SK-N-SH (cell line): Measurements from ENCODE around the gene GCA. TPM values are rescaled to one million over a fixed set of nuclear protein-coding genes. Genes with fewer than 3 reads are reported as not detected.

ENCODE experiments used
- CTCF ChIA-PET: fragments of 300-600, 350-600 bp; formaldehyde crosslinking; extraction: SDS; loops from one replicate; lab custom pipeline; 2021; lab: Yijun Ruan, JAX
- POLR2A ChIA-PET: fragments of 350-600 bp; sonication (Branson Sonifier 250); formaldehyde crosslinking; extraction: SDS; loops from one replicate; lab custom pipeline; 2020; ENCODE audit warnings: antibody characterized with exemption, inconsistent platforms; lab: Yijun Ruan, JAX
- DNase-seq: peaks from one replicate; pipeline ENCODE4 v3.0.0; 2012
- H2AFZ ChIP-seq: fragments of 200-600 bp; sonication (generic); 2 replicates; pipeline ENCODE4 v1.8.1; 2016; ENCODE audit warnings: antibody characterized with exemption, mild to moderate bottlenecking, low read depth
- H3F3A ChIP-seq: fragments of 200-600 bp; sonication (generic); replicated peaks from 2 replicates; pipeline ENCODE3; 2016; ENCODE audit warnings: antibody characterized with exemption, mild to moderate bottlenecking; ENCODE audit not compliant: insufficient read depth
- H3K27ac ChIP-seq, 2 experiments: fragments of 200-500 bp in 1 of 2; fragments of 200-600 bp in 1 of 2; sonication (Bioruptor generic) in 1 of 2; sonication (generic), shearing (Covaris generic) in 1 of 2; 2 replicates each; pipeline versions ENCODE4 v1.5.1 to v1.6.1; 2014 to 2016; ENCODE audit warnings: low read depth in 2 of 2, inconsistent platforms in 1 of 2, low read length in 1 of 2, mild to moderate bottlenecking in 1 of 2, mixed read lengths in 1 of 2
- H3K27me3 ChIP-seq: fragments of 200-600 bp; sonication (generic), shearing (Covaris generic); 2 replicates; pipeline ENCODE4 v1.6.1; 2016; ENCODE audit warnings: mixed run types; ENCODE audit not compliant: insufficient read depth
- H3K36me3 ChIP-seq, 2 experiments: fragments of 200-500 bp in 1 of 2; fragments of 200-600 bp in 1 of 2; sonication (Bioruptor generic) in 1 of 2; sonication (generic) in 1 of 2; replicated peaks in 1 of 2; 2 replicates each; pipeline versions ENCODE3 to v1.5.1; 2014 to 2016; ENCODE audit warnings: low read length in 1 of 2, mild to moderate bottlenecking in 1 of 2; ENCODE audit not compliant: insufficient read depth in 2 of 2, control insufficient read depth in 1 of 2
- H3K4me1 ChIP-seq, 2 experiments: fragments of 200-500 bp in 1 of 2; fragments of 200-600 bp in 1 of 2; sonication (Bioruptor generic) in 1 of 2; sonication (generic), shearing (Covaris generic) in 1 of 2; 2 replicates each; pipeline versions ENCODE4 v1.5.1 to v1.6.1; 2014 to 2016; ENCODE audit warnings: low read depth in 1 of 2, low read length in 1 of 2, mixed run types in 1 of 2; ENCODE audit not compliant: insufficient read depth in 2 of 2, control insufficient read depth in 1 of 2
- H3K4me2 ChIP-seq: fragments of 200-600 bp; sonication (generic), shearing (Covaris generic); 2 replicates; pipeline ENCODE4 v1.6.1; 2017; ENCODE audit warnings: mixed run types
- H3K4me3 ChIP-seq, 2 experiments: fragments of 200-500 bp in 1 of 2; fragments of 200-600 bp in 1 of 2; sonication (Bioruptor generic) in 1 of 2; sonication (generic), shearing (Covaris generic) in 1 of 2; 2 replicates each; pipeline versions ENCODE4 v1.5.1 to v1.8.1; 2014 to 2016; ENCODE audit warnings: low read depth in 2 of 2, inconsistent platforms in 1 of 2, low read length in 1 of 2, mild to moderate bottlenecking in 1 of 2, mixed read lengths in 1 of 2, moderate library complexity in 1 of 2
- H3K79me2 ChIP-seq: fragments of 200-600 bp; sonication (generic); 2 replicates; pipeline ENCODE4 v1.8.1; 2017; ENCODE audit warnings: mild to moderate bottlenecking; ENCODE audit not compliant: insufficient read depth
- H3K9ac ChIP-seq: fragments of 200-600 bp; sonication (generic); 2 replicates; pipeline ENCODE4 v1.6.1; 2017; ENCODE audit warnings: mixed run types
- H3K9me2 ChIP-seq: fragments of 200-600 bp; sonication (generic); 2 replicates; pipeline ENCODE4 v1.6.1; 2017; ENCODE audit warnings: mixed run types
- H3K9me3 ChIP-seq: fragments of 200-600 bp; sonication (generic); 2 replicates; pipeline ENCODE4 v1.6.1; 2017; ENCODE audit warnings: mixed run types, mild to moderate bottlenecking, moderate library complexity
- H4K20me1 ChIP-seq: fragments of 200-600 bp; sonication (generic); 2 replicates; pipeline ENCODE4 v1.6.1; 2017; ENCODE audit warnings: mild to moderate bottlenecking, mixed run types; ENCODE audit not compliant: insufficient read depth
- CHD2 ChIP-seq: fragments of 150-350 bp; IDR thresholded peaks from 2 replicates; pipeline ENCODE4 v1.6.1; 2018; ENCODE audit warnings: low read length; ENCODE audit not compliant: partially characterized antibody
- CTCF ChIP-seq: fragments of 200-600 bp; sonication (generic); IDR thresholded peaks from 2 replicates; pipeline ENCODE4 v1.6.1; 2017; ENCODE audit warnings: antibody characterized with exemption, mild to moderate bottlenecking, moderate library complexity
- EZH2phosphoT487 ChIP-seq: fragments of 200-600 bp; sonication (generic); IDR thresholded peaks from 2 replicates; pipeline ENCODE4 v1.6.1; 2017; ENCODE audit warnings: low read depth, mixed run types, mild to moderate bottlenecking, antibody characterized with exemption, moderate library complexity, borderline replicate concordance
- FOSL2 ChIP-seq: IDR thresholded peaks from 2 replicates; pipeline ENCODE4 v1.4.0; 2012; ENCODE audit warnings: low read depth, mild to moderate bottlenecking, moderate library complexity, borderline replicate concordance
- FOXJ3 ChIP-seq: sonication (generic); formaldehyde crosslinking; IDR thresholded peaks from 2 replicates; pipeline ENCODE4 v1.5.1; 2020; ENCODE audit warnings: mild to moderate bottlenecking, missing genetic modification reagents
- JUND ChIP-seq: IDR thresholded peaks from 2 replicates; pipeline ENCODE4 v1.4.0; 2012
- MAX ChIP-seq: IDR thresholded peaks from 2 replicates; pipeline ENCODE4 v1.4.0; 2012; ENCODE audit warnings: low read depth
- MEF2A ChIP-seq: IDR thresholded peaks from 2 replicates; pipeline ENCODE4 v1.4.0; 2012; ENCODE audit warnings: low read depth, borderline replicate concordance
- MXI1 ChIP-seq: IDR thresholded peaks from 2 replicates; pipeline ENCODE4 v1.6.1; 2012; ENCODE audit warnings: mild to moderate bottlenecking, low read depth, low read length, improper control_type of control experiment
- PBX3 ChIP-seq: IDR thresholded peaks from 2 replicates; pipeline ENCODE4; 2012
- POLR2AphosphoS5 ChIP-seq: IDR thresholded peaks from 2 replicates; pipeline ENCODE4 v1.6.1; 2012; ENCODE audit warnings: low read depth, low read length
- RCOR1 ChIP-seq: fragments of 150-350 bp; IDR thresholded peaks from 2 replicates; pipeline ENCODE4 v1.6.1; 2017; ENCODE audit warnings: antibody characterized with exemption, low read length
- SIN3A ChIP-seq: IDR thresholded peaks from 2 replicates; pipeline ENCODE4 v1.6.1; 2012; ENCODE audit warnings: low read depth, mild to moderate bottlenecking, low read length, moderate library complexity, borderline replicate concordance
- SMC3 ChIP-seq: IDR thresholded peaks from 2 replicates; pipeline ENCODE4 v1.6.1; 2012; ENCODE audit warnings: low read depth, low read length, improper control_type of control experiment
- TAF1 ChIP-seq: IDR thresholded peaks from 2 replicates; pipeline ENCODE4 v1.6.1; 2012; ENCODE audit warnings: low read depth, mild to moderate bottlenecking, low read length, moderate library complexity, borderline replicate concordance
- TCF12 ChIP-seq: IDR thresholded peaks from 2 replicates; pipeline ENCODE4 v1.4.0; 2012
- TEAD4 ChIP-seq: IDR thresholded peaks from 2 replicates; pipeline ENCODE4 v1.4.0; 2012; ENCODE audit warnings: mild to moderate bottlenecking, borderline replicate concordance; ENCODE audit not compliant: insufficient read depth
- USF1 ChIP-seq: IDR thresholded peaks from 2 replicates; pipeline ENCODE4 v1.4.0; 2012; ENCODE audit warnings: low read depth, borderline replicate concordance
- USF2 ChIP-seq: fragments of 150-350 bp; IDR thresholded peaks from 2 replicates; pipeline ENCODE4 v1.6.1; 2017; ENCODE audit warnings: antibody characterized with exemption, low read length, low read depth, borderline replicate concordance
- ZBTB33 ChIP-seq: IDR thresholded peaks from 2 replicates; pipeline ENCODE4 v1.4.0; 2012; ENCODE audit warnings: low read depth, borderline replicate concordance
- WGBS: methylation state at CpG from one replicate; pipeline ENCODE4 v1.1.6; 2017; ENCODE audit warnings: low lambda C conversion rate; 5-methylcytosine and 5-hydroxymethylcytosine counted together
- polyA plus RNA-seq, 3 experiments: library from polyadenylated mRNA; depleted of rRNA; stranded (reverse); fragments of >200 nt; gene quantifications; 2 replicates each; pipeline ENCODE4 v1.2.3, GENCODE V29; 2012

GCA gene
- polyA plus RNA-seq, 1 of the 3 experiments (the other 2 are of a cell fraction), result 12.2 TPM

- no peak for TF ChIP-seq CTCF
- TF ChIP-seq, all 33 proteins: peak for 0
Observed at GRCh38 chr2:162342841-162343240, 1.1 kb upstream of the GCA start (continued).

GRCh38 chr2:162343492-162343823, 474 bp upstream of the GCA start:
- H3K4me3 ChIP-seq, result peak overlapping the region; percentile 88 to 96
- H3K36me3 ChIP-seq, result peaks cover 0 to 4% of the 10 kb centered on the region in 2 experiments
- H3K4me2 ChIP-seq, result peak overlapping the region; percentile 80
- no peaks in the 10 kb centered on the region for H3K9me3 ChIP-seq
- no peak overlapping the region for H3K27ac ChIP-seq
- no peaks in the 10 kb centered on the region for H3K9me2 ChIP-seq
- WGBS, result 23% methylated on average over 4 of the region's 4 CpGs
- peaks cover 12% of the 10 kb centered on the region for H3K79me2 ChIP-seq
- H2AFZ ChIP-seq, result peak overlapping the region; percentile 99
- peak overlapping the region; percentile 32; the same call in 1 of the 2 replicates for H3K9ac ChIP-seq
- no peaks in the 10 kb centered on the region for H3K27me3 ChIP-seq
- peaks cover 0 to 4% of the 10 kb centered on the region in 2 experiments; a peak in 2 of 4 replicates for H3K4me1 ChIP-seq
- no peaks in the 10 kb centered on the region for H4K20me1 ChIP-seq
- no peak for DNase-seq
- H3F3A ChIP-seq, result no peaks in the 10 kb centered on the region
- POLR2A ChIA-PET, result no interaction called here
- no peak for TF ChIP-seq MXI1
- no peak for TF ChIP-seq FOXJ3 (CRISPR knock-in tag)
- TF ChIP-seq CHD2, result no peak
- no peak for TF ChIP-seq FOSL2
- no peak for TF ChIP-seq TEAD4
- TF ChIP-seq USF1, result no peak
- no peak for TF ChIP-seq POLR2AphosphoS5
- no peak for TF ChIP-seq PBX3
- TF ChIP-seq JUND, result no peak
- TF ChIP-seq MAX, result no peak
- TF ChIP-seq RCOR1, result no peak
- TF ChIP-seq TCF12, result no peak
- no peak for TF ChIP-seq EZH2phosphoT487
- no peak for TF ChIP-seq MEF2A
- no peak for TF ChIP-seq USF2
- TF ChIP-seq TAF1, result no peak
- TF ChIP-seq SIN3A, result no peak
- no peak for TF ChIP-seq SMC3
- no peak for TF ChIP-seq ZBTB33
- no peak for TF ChIP-seq CTCF
- CTCF ChIA-PET, result interaction anchor here (0.6 to 1.5 kb wide), 2 partner anchors 9 to 10 kb away, joined by 3 to 7 read pairs; no protein-coding TSS in a partner anchor
